Dedifferentiated amniotic fluid mesenchymal stem cell (primary cell): ENCODE data around the gene CHRM2.

ENCODE experiments used
- DNase-seq: peaks from one replicate; pipeline ENCODE4 v3.0.0-alpha.2; 2016; ENCODE audit errors: extremely low spot score

The CHRM2 gene

DNA sequence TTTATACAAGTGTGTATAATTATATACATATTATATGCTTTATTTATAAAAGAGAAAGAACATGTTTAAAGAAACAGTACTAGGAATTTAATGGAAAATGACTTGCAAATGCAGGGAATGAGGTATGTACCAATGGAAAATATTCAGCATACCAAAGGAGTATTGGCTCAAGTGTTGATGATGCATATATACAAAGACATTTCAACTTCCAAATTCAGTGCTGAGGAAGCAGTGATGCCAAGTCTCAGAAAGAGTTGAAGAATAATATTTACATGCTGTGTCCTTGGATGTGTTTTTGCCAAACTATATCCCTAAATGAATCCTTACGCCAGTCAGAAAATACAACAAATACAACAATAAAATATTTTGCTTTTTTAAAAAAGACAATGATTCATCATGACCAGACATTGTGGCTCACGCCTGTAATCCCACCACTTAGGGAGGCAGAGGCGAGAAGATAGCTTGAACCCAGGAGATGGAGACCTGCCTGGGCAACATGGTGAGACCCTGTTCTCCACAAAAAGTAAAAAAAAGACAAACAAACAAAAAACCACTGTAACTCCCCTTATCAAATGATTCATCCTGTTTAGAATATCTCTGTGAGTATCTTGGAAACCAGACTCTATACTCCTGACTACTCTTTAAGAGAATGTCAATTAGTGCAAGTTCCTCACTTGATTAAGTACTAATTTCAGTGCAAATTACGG is 157.2 kb downstream of the CHRM2 start:
- DNase-seq, result peak; percentile 89

GRCh38 chr7:137026176-137026500 is 157.7 kb downstream of the CHRM2 start:
- DNase-seq, result no peak

- DNase-seq, result no peak
These were observed 164.0 kb downstream of the CHRM2 start for GRCh38 chr7:137032436-137032835.

DNA sequence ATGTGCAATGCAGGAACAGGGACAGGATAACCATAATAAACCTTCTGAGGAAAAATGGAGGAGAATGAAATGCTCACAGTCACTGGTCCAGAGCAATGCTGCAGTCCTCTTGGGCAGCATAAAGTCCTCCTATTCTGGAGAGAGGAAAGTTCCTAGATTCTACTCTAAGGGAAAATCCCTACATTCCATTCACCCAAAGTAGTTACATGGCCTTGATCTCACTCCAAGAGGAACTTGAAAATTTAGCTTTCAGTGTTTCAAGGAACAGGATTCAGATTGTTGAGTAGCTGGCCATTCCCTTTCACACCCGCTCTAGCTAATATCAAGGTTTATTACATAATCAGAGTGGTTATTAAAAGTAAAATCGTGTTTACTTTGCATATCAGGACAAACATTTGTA is 168.3 kb downstream of the CHRM2 start:
- peak; percentile 26 for DNase-seq

DNA sequence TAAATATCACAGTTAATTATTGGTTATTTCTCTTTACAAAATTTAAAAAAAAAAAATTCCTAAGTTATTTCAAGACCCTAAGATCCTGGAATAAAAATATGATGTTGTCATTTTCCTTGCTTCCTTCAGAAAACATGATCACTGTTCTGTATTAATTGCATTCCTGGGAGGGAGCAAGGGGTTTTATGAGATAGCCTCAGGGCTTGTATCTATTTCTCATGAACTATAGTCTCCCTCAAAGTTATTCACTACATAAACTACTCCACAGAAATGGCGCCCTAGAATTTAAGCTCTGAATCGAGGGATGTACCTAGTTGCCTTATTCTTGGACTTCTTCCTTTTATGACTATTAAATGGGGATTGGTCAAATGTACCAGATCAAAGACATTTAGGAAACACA is 170.3 kb downstream of the CHRM2 start:
- DNase-seq, result no peak

DNA sequence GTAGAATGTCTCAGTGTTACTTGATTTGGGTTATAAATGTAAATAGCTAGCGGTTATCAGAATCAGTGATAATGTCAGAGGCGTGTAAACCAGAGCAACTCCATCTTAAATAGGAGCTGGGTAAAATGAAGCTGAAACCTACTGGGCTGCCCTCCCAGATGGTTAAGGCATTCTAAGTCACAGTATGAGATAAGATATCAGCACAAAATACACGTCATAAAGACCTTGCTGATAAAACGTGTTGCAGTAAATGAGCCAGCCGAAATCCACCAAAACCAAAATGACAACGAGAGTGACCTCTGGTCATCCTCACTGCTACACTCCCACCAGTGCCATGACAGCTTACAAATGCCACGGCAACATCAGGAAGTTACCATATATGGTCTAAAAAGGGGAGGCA is 172.3 kb downstream of the CHRM2 start:
- DNase-seq, result no peak

- no peak for DNase-seq
These were observed 177.1 kb downstream of the CHRM2 start for GRCh38 chr7:137045573-137045972.

DNA sequence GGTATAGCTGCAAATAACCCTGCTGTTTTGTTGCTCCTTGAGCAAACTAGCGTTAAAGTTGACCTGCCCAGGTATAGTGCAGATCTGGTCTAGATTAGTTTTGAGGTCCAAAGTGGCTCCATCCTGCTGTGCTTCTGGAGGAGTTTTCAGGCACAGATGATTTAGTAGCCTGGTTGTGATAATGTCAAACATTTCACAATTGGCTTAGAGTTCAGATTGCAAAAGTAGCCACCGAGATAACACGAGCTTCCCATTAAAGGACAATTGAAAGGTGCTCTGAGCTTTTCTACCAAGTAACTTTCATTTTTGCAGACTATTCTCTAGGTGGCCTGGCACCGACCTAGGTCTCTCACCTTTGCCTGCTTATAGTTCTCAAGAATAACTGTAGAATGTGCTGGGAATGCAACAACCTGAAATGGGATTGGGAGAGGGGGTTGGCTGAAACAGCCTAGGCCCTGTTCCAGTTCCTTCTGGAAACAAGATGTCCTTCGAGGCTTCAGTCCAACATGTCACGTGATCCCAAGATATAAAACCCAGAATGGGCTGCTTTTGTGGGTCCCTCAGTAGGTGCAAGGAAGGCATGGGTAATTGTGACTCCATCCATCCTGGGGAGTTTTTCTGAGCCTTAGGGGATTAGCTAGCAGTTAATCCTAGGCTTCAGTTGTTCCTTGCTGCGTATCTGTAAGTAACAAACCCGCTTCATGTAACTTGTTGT is 201.0 kb downstream of the CHRM2 start:
- no peak for DNase-seq
